Body of pancreas (tissue), 4 donors: ENCODE data around the gene CCL28. TPM values are rescaled to one million over a fixed set of nuclear protein-coding genes. Genes with fewer than 3 reads are reported as not detected.

Experiments used
- ATAC-seq: fragments of 150-250 bp; one replicate; pipeline ENCODE4 v1.9.1; 2016
- DNase-seq, 4 donors: peaks; one replicate each; pipeline ENCODE4 v3.0.0-alpha.2; 2019
- H3K27ac ChIP-seq, 4 donors: fragments of 200-600 bp; sonication (generic); 1 replicate in 3 of 4; 2 replicates in 1 of 4; pipeline versions ENCODE4 v1.5.1 to v1.6.1; 2016 to 2019; ENCODE audit warnings: mild to moderate bottlenecking in 1 of 4, mixed read lengths in 1 of 4, moderate library complexity in 1 of 4
- H3K27me3 ChIP-seq, 2 donors: fragments of 200-600 bp; sonication (generic); one replicate each; pipeline ENCODE4 v1.6.0; 2016; ENCODE audit warnings: mild to moderate bottlenecking in 1 of 2
- H3K36me3 ChIP-seq, 2 donors: fragments of 200-600 bp; sonication (generic); replicated peaks in 1 of 2; 2 replicates each; pipeline ENCODE4 v1.5.1; 2016; ENCODE audit warnings: low read depth in 2 of 2; ENCODE audit not compliant: insufficient read depth in 1 of 2
- H3K4me1 ChIP-seq: fragments of 200-600 bp; sonication (generic); one replicate; pipeline ENCODE4 v1.6.0; 2016
- H3K4me3 ChIP-seq, 2 donors: fragments of 200-600 bp; sonication (generic); 1 replicate in 1 of 2; 2 replicates in 1 of 2; pipeline ENCODE4 v1.5.1; 2016 to 2019
- H3K9me3 ChIP-seq, 3 donors: fragments of 200-600 bp; sonication (generic); 1 replicate in 2 of 3; 2 replicates in 1 of 3; pipeline ENCODE4 v1.5.1; 2016
- POLR2A ChIP-seq, 3 donors: fragments of 450-650 bp; IDR thresholded peaks; one replicate each; pipeline ENCODE4 v1.6.1; 2016; ENCODE audit warnings: antibody characterized with exemption in 3 of 3, mild to moderate bottlenecking in 2 of 3
- WGBS, 2 donors: methylation state at CpG; one replicate each; pipeline ENCODE4 v1.1.5; 2017; 5-methylcytosine and 5-hydroxymethylcytosine counted together
- intact Hi-C: fragments of 100-400 bp; cut with DNase I; formaldehyde crosslinking; loops from one replicate; pipeline ENCODE4 v1.15.1; 2023
- total RNA-seq, 2 donors: library from RNA; depleted of rRNA; stranded (reverse); fragments of >200 nt; gene quantifications; one replicate each; pipeline ENCODE4 v1.1.0, GENCODE V29; 2016
- TF ChIP-seq, protein P1 (sequence below), 7 experiments: fragments of 450-650 bp in 4 of 7; fragments of 200-600 bp in 3 of 7; sonication (generic) in 3 of 7; IDR thresholded peaks; one replicate each; pipeline ENCODE4 v1.5.1; 2016 to 2019; ENCODE audit warnings: antibody characterized with exemption in 7 of 7

Gene CCL28
- total RNA-seq, 2 donors from 2014 or later = 10.5 to 21.0 TPM

DNA sequence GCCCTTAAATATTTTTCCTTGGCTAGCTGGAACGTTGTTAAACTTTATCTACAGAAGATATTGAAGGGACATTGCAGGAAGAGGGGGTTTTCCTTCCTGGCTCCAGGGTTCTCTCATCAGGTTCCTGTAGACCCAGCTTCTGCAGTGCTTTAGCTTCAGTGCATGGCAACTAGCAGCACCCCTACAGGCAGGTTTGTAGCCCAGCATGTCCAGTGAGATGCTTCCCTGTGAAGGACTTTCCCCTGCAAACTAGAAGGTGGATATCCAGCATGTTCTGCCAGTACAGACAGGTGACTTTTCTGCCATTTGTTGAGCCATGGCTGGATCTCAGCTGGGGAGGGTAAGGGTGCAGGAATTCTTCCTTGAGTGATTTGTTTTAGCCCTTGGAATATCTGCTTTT lies 10.4 kb downstream of the CCL28 start:
- Histone ChIP-seq H3K27me3 (no peaks in the 10 kb centered on the region), H3K36me3 (no peaks in the 10 kb centered on the region), H3K4me1 (peaks cover 7% of the 10 kb centered on the region), H3K9me3 (no peaks in the 10 kb centered on the region), H3K27ac (no peak overlapping the region), H3K4me3 (no peak overlapping the region)
- no peak for ATAC-seq
- no peak for DNase-seq
- TF ChIP-seq, protein P1, sequence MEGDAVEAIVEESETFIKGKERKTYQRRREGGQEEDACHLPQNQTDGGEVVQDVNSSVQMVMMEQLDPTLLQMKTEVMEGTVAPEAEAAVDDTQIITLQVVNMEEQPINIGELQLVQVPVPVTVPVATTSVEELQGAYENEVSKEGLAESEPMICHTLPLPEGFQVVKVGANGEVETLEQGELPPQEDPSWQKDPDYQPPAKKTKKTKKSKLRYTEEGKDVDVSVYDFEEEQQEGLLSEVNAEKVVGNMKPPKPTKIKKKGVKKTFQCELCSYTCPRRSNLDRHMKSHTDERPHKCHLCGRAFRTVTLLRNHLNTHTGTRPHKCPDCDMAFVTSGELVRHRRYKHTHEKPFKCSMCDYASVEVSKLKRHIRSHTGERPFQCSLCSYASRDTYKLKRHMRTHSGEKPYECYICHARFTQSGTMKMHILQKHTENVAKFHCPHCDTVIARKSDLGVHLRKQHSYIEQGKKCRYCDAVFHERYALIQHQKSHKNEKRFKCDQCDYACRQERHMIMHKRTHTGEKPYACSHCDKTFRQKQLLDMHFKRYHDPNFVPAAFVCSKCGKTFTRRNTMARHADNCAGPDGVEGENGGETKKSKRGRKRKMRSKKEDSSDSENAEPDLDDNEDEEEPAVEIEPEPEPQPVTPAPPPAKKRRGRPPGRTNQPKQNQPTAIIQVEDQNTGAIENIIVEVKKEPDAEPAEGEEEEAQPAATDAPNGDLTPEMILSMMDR (IDR thresholded peaks at IDR 0.05) = no peak
- TF ChIP-seq POLR2A (IDR thresholded peaks at IDR 0.05) = no peak
- 50% methylated on average over 1 of the region's 1 CpG for WGBS, 2 donors
- intact Hi-C loops = no loop called here

- no peaks in the 10 kb centered on the region for H3K27me3 ChIP-seq
- no peak overlapping the region for H3K27ac ChIP-seq
- WGBS, 2 donors = 92 to 96% methylated on average over 3 of the region's 3 CpGs
- H3K9me3 ChIP-seq = no peaks in the 10 kb centered on the region
- TF ChIP-seq POLR2A (IDR thresholded peaks at IDR 0.05) = no peak
- TF ChIP-seq, protein P1 (IDR thresholded peaks at IDR 0.05) = peak in 2 of 7 experiments; percentile 20 to 37
- H3K4me3 ChIP-seq = no peak overlapping the region
- peaks cover 8% of the 10 kb centered on the region for H3K4me1 ChIP-seq
- intact Hi-C loops = no loop called here
- H3K36me3 ChIP-seq = no peaks in the 10 kb centered on the region
- no peak for ATAC-seq
- no peak for DNase-seq
Observed at GRCh38 chr5:43400082-43400481, 12.1 kb downstream of the CCL28 start.

DNA sequence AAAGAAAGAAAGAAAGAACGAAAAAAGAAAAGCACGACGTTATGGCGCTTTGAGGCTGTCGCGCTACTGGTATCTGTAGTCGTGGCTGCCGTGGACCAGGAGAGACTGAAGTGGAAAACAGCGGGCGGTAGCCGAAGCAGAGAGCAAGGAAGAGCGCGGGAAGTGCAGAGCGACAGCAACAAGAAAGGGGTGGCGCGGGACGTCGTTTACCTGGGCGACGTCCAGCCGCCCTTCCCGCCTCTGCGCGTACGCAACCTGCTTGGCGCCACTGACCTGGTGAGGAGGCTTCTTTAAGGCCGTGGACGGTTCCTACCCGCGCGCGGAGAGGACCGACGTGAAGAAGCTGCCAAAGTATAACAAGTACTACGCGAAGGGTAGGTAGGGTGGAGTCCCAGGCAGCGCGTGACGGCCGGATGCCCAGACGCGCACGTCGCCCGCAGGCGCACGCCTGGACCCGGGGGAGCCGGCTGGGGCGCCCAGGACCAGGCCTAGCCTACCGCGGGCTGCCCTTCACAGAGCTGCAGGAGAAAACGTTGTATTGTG lies 15.4 kb downstream of the CCL28 start:
- no peaks in the 10 kb centered on the region for H3K9me3 ChIP-seq
- peak overlapping the region in 3 of 4 donors; percentile 56 to 72 (median 61) for H3K27ac ChIP-seq
- no peaks in the 10 kb centered on the region for H3K36me3 ChIP-seq
- TF ChIP-seq, protein P1 (IDR thresholded peaks at IDR 0.05) = no peak
- peak in 2 of 3 donors; percentile 48 to 60 for TF ChIP-seq POLR2A (IDR thresholded peaks at IDR 0.05)
- 2 to 5% methylated on average over 39 to 50 of the region's 53 CpGs for WGBS, 2 donors
- intact Hi-C loops = no loop called here
- DNase-seq (peak; percentile 57 to 67 (median 60)), ATAC-seq (peak; percentile 87)
- peaks cover 8% of the 10 kb centered on the region for H3K4me1 ChIP-seq
- no peaks in the 10 kb centered on the region for H3K27me3 ChIP-seq
- H3K4me3 ChIP-seq = peak overlapping the region; percentile 6 to 21

DNA sequence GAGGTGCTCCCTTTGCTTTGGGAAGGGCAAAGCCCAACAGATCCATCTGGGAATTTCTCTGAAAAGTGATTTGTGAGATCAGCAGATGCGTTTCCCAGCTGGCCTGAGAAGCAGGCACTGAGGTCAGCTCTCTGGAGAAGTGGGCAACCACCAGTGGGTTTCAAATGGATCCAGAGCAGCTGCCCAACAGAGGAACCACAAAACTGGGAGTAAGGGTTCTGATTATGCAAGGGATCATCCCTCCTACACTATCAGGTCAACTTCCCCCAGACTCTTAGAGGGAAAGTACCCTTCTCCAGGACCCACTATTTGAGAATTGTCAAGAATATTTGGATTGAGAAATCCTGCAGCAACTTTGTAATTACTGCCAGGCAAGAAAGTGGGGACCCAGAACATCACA lies 21.7 kb downstream of the CCL28 start:
- Histone ChIP-seq H3K27ac (no peak overlapping the region), H3K9me3 (no peaks in the 10 kb centered on the region), H3K27me3 (no peaks in the 10 kb centered on the region), H3K4me1 (peaks cover 6% of the 10 kb centered on the region), H3K36me3 (peaks cover 0 to 5% of the 10 kb centered on the region in 2 donors), H3K4me3 (no peak overlapping the region)
- DNase-seq (no peak), ATAC-seq (no peak)
- intact Hi-C loops = no loop called here
- WGBS, 2 donors = 65 to 69% methylated on average over 1 of the region's 1 CpG
- TF ChIP-seq, protein P1 (IDR thresholded peaks at IDR 0.05) = no peak
- TF ChIP-seq POLR2A (IDR thresholded peaks at IDR 0.05) = no peak
